Liver (tissue), 9 donors: Measurements from ENCODE around the gene BMP8A. TPM values are rescaled to one million over a fixed set of nuclear protein-coding genes. Genes with fewer than 3 reads are reported as not detected.

Experiments used
- DNase-seq: peaks from one replicate; pipeline ENCODE4 v3.0.0-alpha.2; 2017; ENCODE audit warnings: low spot score
- H3K27ac ChIP-seq, 2 donors: one replicate each; pipeline ENCODE4 v1.7.0; 2013; ENCODE audit warnings: inconsistent platforms in 2 of 2, low read length in 2 of 2, control low read depth in 1 of 2, low read depth in 1 of 2, mild to moderate bottlenecking in 1 of 2
- H3K27me3 ChIP-seq, 4 donors: one replicate each; pipeline versions ENCODE4 v1.6.1 to v1.7.0; 2013; ENCODE audit warnings: low read length in 3 of 4, inconsistent platforms in 1 of 4, mild to moderate bottlenecking in 1 of 4, moderate library complexity in 1 of 4; ENCODE audit not compliant: control insufficient read depth in 4 of 4, insufficient read depth in 4 of 4
- H3K36me3 ChIP-seq, 4 donors: one replicate each; pipeline versions ENCODE4 v1.6.1 to v1.7.0; 2013; ENCODE audit warnings: low read length in 3 of 4, mild to moderate bottlenecking in 3 of 4, low read depth in 1 of 4, moderate library complexity in 1 of 4; ENCODE audit not compliant: control insufficient read depth in 4 of 4, insufficient read depth in 3 of 4
- H3K4me1 ChIP-seq, 4 donors: one replicate each; pipeline versions ENCODE4 v1.6.1 to v1.7.0; 2013; ENCODE audit warnings: low read length in 3 of 4, mild to moderate bottlenecking in 3 of 4, moderate library complexity in 1 of 4; ENCODE audit not compliant: control insufficient read depth in 4 of 4, insufficient read depth in 4 of 4
- H3K4me3 ChIP-seq, 3 donors: one replicate each; pipeline versions ENCODE4 v1.6.1 to v1.7.0; 2013; ENCODE audit warnings: low read length in 3 of 3, control low read depth in 1 of 3, low read depth in 1 of 3, mild to moderate bottlenecking in 1 of 3
- H3K9ac ChIP-seq, 2 donors: one replicate each; pipeline ENCODE4 v1.7.0; 2013; ENCODE audit warnings: low read length in 2 of 2, mild to moderate bottlenecking in 2 of 2, moderate library complexity in 2 of 2, control low read depth in 1 of 2, low read depth in 1 of 2
- H3K9me3 ChIP-seq, 4 donors: one replicate each; pipeline versions ENCODE4 v1.6.1 to v1.7.0; 2013; ENCODE audit warnings: low read length in 3 of 4; ENCODE audit not compliant: control insufficient read depth in 4 of 4
- ATF3 ChIP-seq: IDR thresholded peaks from 2 replicates; pipeline ENCODE4 v1.6.1; 2016; ENCODE audit warnings: antibody characterized with exemption
- CTCF ChIP-seq: fragments of 150-350 bp; IDR thresholded peaks from 2 replicates; pipeline ENCODE4 v1.5.1; 2017; ENCODE audit warnings: improper control_type of control experiment, low read depth, low read length; ENCODE audit not compliant: missing input control
- EGR1 ChIP-seq, 2 donors: IDR thresholded peaks; 2 replicates each; pipeline ENCODE4 v1.6.1; 2016 to 2018; ENCODE audit warnings: antibody characterized with exemption in 2 of 2, low read depth in 2 of 2
- FOXA1 ChIP-seq: IDR thresholded peaks from 2 replicates; pipeline ENCODE4 v1.6.1; 2016; ENCODE audit warnings: antibody characterized with exemption
- FOXA2 ChIP-seq: IDR thresholded peaks from 2 replicates; pipeline ENCODE4 v1.6.1; 2016; ENCODE audit warnings: antibody characterized with exemption
- GABPA ChIP-seq, 2 donors: IDR thresholded peaks in 1 of 2; conservative IDR thresholded peaks in 1 of 2; 2 replicates each; pipeline ENCODE4 v1.6.1; 2016; ENCODE audit warnings: antibody characterized with exemption in 2 of 2, mild to moderate bottlenecking in 1 of 2, moderate library complexity in 1 of 2
- HNF4G ChIP-seq: IDR thresholded peaks from 2 replicates; pipeline ENCODE4 v1.6.1; 2016; ENCODE audit warnings: antibody characterized with exemption
- JUND ChIP-seq, 2 donors: IDR thresholded peaks; 2 replicates each; pipeline ENCODE4 v1.6.1; 2016; ENCODE audit warnings: antibody characterized with exemption in 2 of 2
- MAX ChIP-seq: IDR thresholded peaks from 2 replicates; pipeline ENCODE4 v1.6.1; 2016; ENCODE audit warnings: antibody characterized with exemption
- NR2F2 ChIP-seq: IDR thresholded peaks from 2 replicates; pipeline ENCODE4 v1.6.1; 2016; ENCODE audit warnings: antibody characterized with exemption
- RAD21 ChIP-seq, 2 donors: IDR thresholded peaks; 2 replicates each; pipeline ENCODE4 v1.6.1; 2016; ENCODE audit warnings: antibody characterized with exemption in 2 of 2, mild to moderate bottlenecking in 2 of 2
- REST ChIP-seq: IDR thresholded peaks from 2 replicates; pipeline ENCODE4 v1.6.1; 2016; ENCODE audit warnings: antibody characterized with exemption, mild to moderate bottlenecking
- RXRA ChIP-seq, 2 donors: IDR thresholded peaks; 2 replicates each; pipeline ENCODE4 v1.6.1; 2017 to 2018; ENCODE audit warnings: antibody characterized with exemption in 2 of 2, mild to moderate bottlenecking in 1 of 2
- SP1 ChIP-seq: IDR thresholded peaks from 2 replicates; pipeline ENCODE4 v1.6.1; 2018; ENCODE audit warnings: antibody characterized with exemption, mild to moderate bottlenecking
- TAF1 ChIP-seq: conservative IDR thresholded peaks from 2 replicates; pipeline ENCODE4 v1.6.1; 2016; ENCODE audit warnings: antibody characterized with exemption, mild to moderate bottlenecking
- YY1 ChIP-seq: IDR thresholded peaks from 2 replicates; pipeline ENCODE4 v1.6.1; 2016; ENCODE audit warnings: antibody characterized with exemption, mild to moderate bottlenecking
- ZBTB33 ChIP-seq: IDR thresholded peaks from 2 replicates; pipeline ENCODE4 v1.6.1; 2016; ENCODE audit warnings: antibody characterized with exemption
- WGBS: extraction: QIAGEN DNeasy Blood & Tissue Kit; methylation state at CpG from one replicate; pipeline ENCODE4 v1.1.7; 2013; 5-methylcytosine and 5-hydroxymethylcytosine counted together
- polyA plus RNA-seq, 2 donors: library from polyadenylated mRNA; stranded (reverse) in 1 of 2; unstranded in 1 of 2; fragments of 200-250 nt in 1 of 2; fragments of >200 nt in 1 of 2; fragmentation: Nextera tagmentation in 1 of 2; extraction: Ambion mirVana in 1 of 2; gene quantifications; one replicate each; pipeline versions ENCODE4 v1.2.1 to v1.2.3, GENCODE V29; 2013 to 2015
- total RNA-seq, 2 donors: library from RNA; depleted of rRNA; stranded (reverse); fragments of >200 nt; gene quantifications; one replicate each; pipeline ENCODE4 v1.2.3, GENCODE V29; 2014
- donor health status: healthy.
- donor health status: healthy.
- donor health status: healthy.
- donor health status: healthy.
- donor health status: healthy.

Gene BMP8A
- total and polyA plus RNA-seq, 4 donors, result not detected

GRCh38 chr1:39528082-39528481 lies 36.6 kb downstream of the BMP8A start:
- Histone ChIP-seq H3K4me1 (no peaks in the 10 kb centered on the region), H3K27me3 (no peaks in the 10 kb centered on the region), H3K9me3 (no peaks in the 10 kb centered on the region), H3K4me3 (no peak overlapping the region), H3K27ac (no peak overlapping the region), H3K36me3 (peaks cover 5 to 37% (median 17%) of the 10 kb centered on the region in 4 donors), H3K9ac (no peak overlapping the region)
- TF ChIP-seq YY1 (no peak), FOXA2 (no peak), FOXA1 (no peak), HNF4G (no peak), GABPA (IDR thresholded peaks at IDR 0.05 in 1 of 2, conservative IDR thresholded peaks at IDR 0.05 in 1 of 2) (no peak), RAD21 (IDR thresholded peaks at IDR 0.05) (no peak), NR2F2 (no peak), TAF1 (no peak), ZBTB33 (no peak), REST (no peak), ATF3 (no peak), MAX (no peak), JUND (IDR thresholded peaks at IDR 0.05) (no peak), RXRA (IDR thresholded peaks at IDR 0.05) (no peak), EGR1 (IDR thresholded peaks at IDR 0.05; ENCODE audit: low read depth in 2 of 2) (no peak), SP1 (no peak), CTCF (no peak)
- 92% methylated on average over 4 of the region's 4 CpGs for WGBS
- DNase-seq, result no peak
